ENCODE measurements around the gene ADARB1. TPM values are rescaled to one million over a fixed set of nuclear protein-coding genes. Genes with fewer than 3 reads are reported as not detected.
A peak's percentile ranks its signal among the peaks of the same experiment; 100 is the strongest.

ADARB1 gene
- total RNA-seq, 1 experiment from 2014 or later: 15.8 TPM

DNA sequence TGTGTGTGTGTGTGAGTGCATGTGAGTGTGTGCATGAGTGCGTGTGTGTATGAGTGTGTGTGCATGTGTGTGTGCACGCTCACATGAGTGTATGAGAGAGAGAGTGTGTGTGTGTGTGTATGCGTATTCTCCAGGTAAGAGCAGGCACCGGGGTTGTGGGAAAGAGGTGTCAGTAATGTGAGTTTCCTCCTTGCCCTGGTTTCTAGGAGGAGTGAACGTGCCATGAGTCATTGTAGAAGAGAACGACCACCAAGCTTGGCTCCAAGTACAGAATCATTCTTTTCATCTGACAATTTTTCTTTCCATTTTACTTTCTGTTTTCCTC, 134.2 kb downstream of the ADARB1 start:
- no peak overlapping the region for H3K9ac ChIP-seq (ENCODE audit: extremely low read depth, insufficient read length, low read length)
- H3K56ac ChIP-seq (ENCODE audit: insufficient read length, low read depth, low read length): no peak overlapping the region
- H3K23me2 ChIP-seq (ENCODE audit: insufficient read length, low read depth, low read length, poor library complexity, severe bottlenecking): no peaks in the 10 kb centered on the region
- Mint-ChIP-seq H3K36me3 (ENCODE audit: insufficient read depth in 1 of 3, low read depth in 3 of 3) (peaks cover 0 to 7% (median 0%) of the 10 kb centered on the region in 3 experiments; a peak in 2 of 7 replicates), H3K27ac (no peak overlapping the region), H3K9me3 (no peaks in the 10 kb centered on the region), H3K4me1 (no peaks in the 10 kb centered on the region), H3K4me3 (no peak overlapping the region), H3K27me3 (ENCODE audit: low read depth) (no peaks in the 10 kb centered on the region)
- H3K27ac ChIP-seq (ENCODE audit: insufficient read length, low read depth, low read length): no peak overlapping the region
- H2BK15ac ChIP-seq (ENCODE audit: low read depth, low read length): no peak overlapping the region
- no peak for DNase-seq
- TF ChIP-seq, protein P1, sequence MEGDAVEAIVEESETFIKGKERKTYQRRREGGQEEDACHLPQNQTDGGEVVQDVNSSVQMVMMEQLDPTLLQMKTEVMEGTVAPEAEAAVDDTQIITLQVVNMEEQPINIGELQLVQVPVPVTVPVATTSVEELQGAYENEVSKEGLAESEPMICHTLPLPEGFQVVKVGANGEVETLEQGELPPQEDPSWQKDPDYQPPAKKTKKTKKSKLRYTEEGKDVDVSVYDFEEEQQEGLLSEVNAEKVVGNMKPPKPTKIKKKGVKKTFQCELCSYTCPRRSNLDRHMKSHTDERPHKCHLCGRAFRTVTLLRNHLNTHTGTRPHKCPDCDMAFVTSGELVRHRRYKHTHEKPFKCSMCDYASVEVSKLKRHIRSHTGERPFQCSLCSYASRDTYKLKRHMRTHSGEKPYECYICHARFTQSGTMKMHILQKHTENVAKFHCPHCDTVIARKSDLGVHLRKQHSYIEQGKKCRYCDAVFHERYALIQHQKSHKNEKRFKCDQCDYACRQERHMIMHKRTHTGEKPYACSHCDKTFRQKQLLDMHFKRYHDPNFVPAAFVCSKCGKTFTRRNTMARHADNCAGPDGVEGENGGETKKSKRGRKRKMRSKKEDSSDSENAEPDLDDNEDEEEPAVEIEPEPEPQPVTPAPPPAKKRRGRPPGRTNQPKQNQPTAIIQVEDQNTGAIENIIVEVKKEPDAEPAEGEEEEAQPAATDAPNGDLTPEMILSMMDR (conservative IDR thresholded peaks at IDR 0.05): no peak
- WGBS (ENCODE audit: extremely low coverage, insufficient read length, low lambda C conversion rate): no CpG with 5 or more reads among the region's 6 CpGs
- no peaks in the 10 kb centered on the region for H3K27me3 ChIP-seq (ENCODE audit: insufficient read depth, low read length)
- no peak overlapping the region for H2BK20ac ChIP-seq (ENCODE audit: low read depth, low read length, poor library complexity, severe bottlenecking)
- H4K91ac ChIP-seq (ENCODE audit: insufficient read length, low read depth, low read length): no peak overlapping the region
- H2BK5ac ChIP-seq (ENCODE audit: insufficient read length, low read length): no peak overlapping the region
- no peak overlapping the region for H3K4me2 ChIP-seq (ENCODE audit: insufficient read depth, insufficient read length, low read length)
- no peak overlapping the region for H3K18ac ChIP-seq (ENCODE audit: insufficient read length, low read depth, low read length)
- H3K79me1 ChIP-seq (ENCODE audit: insufficient read depth, low read depth, low read length, poor library complexity, severe bottlenecking): no peaks in the 10 kb centered on the region
- peak overlapping the region; percentile 25 for H3K23ac ChIP-seq (ENCODE audit: insufficient read length, low read depth, low read length)
- H3T11ph ChIP-seq (ENCODE audit: low read length): no peak overlapping the region
- no peaks in the 10 kb centered on the region for H3K4me1 ChIP-seq (ENCODE audit: insufficient read depth, low read length)
- no peaks in the 10 kb centered on the region for H4K20me1 ChIP-seq (ENCODE audit: control insufficient read depth, insufficient read depth, insufficient read length)
- H2BK120ac ChIP-seq (ENCODE audit: low read depth, low read length, poor library complexity, severe bottlenecking): no peak overlapping the region
- H2AK5ac ChIP-seq (ENCODE audit: insufficient read length, low read length): no peak overlapping the region
- no peaks in the 10 kb centered on the region for H3K79me2 ChIP-seq (ENCODE audit: insufficient read depth, low read length)
- H4K5ac ChIP-seq (ENCODE audit: insufficient read length, low read depth, low read length): no peak overlapping the region
- no peak overlapping the region for H2AFZ ChIP-seq (ENCODE audit: low read length)
- H3K14ac ChIP-seq (ENCODE audit: insufficient read depth, low read length): no peak overlapping the region
- no peak overlapping the region for H2BK12ac ChIP-seq (ENCODE audit: insufficient read length, low read depth, low read length)
- H4K8ac ChIP-seq (replicated peaks; ENCODE audit: insufficient read length, low read depth, low read length): no peak overlapping the region
- no peaks in the 10 kb centered on the region for H3K9me3 ChIP-seq (ENCODE audit: control insufficient read depth, low read depth, low read length)
- H3K4ac ChIP-seq (ENCODE audit: low read depth, low read length): no peak overlapping the region
